ENCODE results near the gene TRIM9. TPM values are rescaled to one million over a fixed set of nuclear protein-coding genes. Genes with fewer than 3 reads are reported as not detected.

TRIM9 gene
- total and polyA plus RNA-seq, 2 of the 4 experiments (the other 2 are of a cell fraction): under 0.01 to 0.09 TPM

- POLR2A ChIA-PET (ENCODE audit: unreplicated experiment): no interaction called here
- no CpG with 5 or more reads among the region's 1 CpG for WGBS, 2 experiments (ENCODE audit: extremely low coverage in 2 of 2, insufficient read length in 1 of 2)
Measured at GRCh38 chr14:51107801-51108200, 12.9 kb upstream of the TRIM9 start.

More at GRCh38 chr14:51107801-51108200, 12.9 kb upstream of the TRIM9 start:
- TF ChIP-seq RFX5 (IDR thresholded peaks at IDR 0.05; ENCODE audit: low read depth, low read length) (no peak), FOS (IDR thresholded peaks at IDR 0.05; ENCODE audit: low read depth, low read length) (no peak), MAFK (IDR thresholded peaks at IDR 0.05; ENCODE audit: low read depth, low read length) (no peak), BHLHE40 (IDR thresholded peaks at IDR 0.05; ENCODE audit: low read depth, low read length) (no peak), RAD21 (IDR thresholded peaks at IDR 0.05; ENCODE audit: low read length) (no peak), CHD1 (IDR thresholded peaks at IDR 0.05; ENCODE audit: low read depth, low read length) (no peak), SMC3 (IDR thresholded peaks at IDR 0.05; ENCODE audit: low read depth, low read length) (no peak), CEBPB (IDR thresholded peaks at IDR 0.05; ENCODE audit: low read depth, low read length) (no peak), USF2 (IDR thresholded peaks at IDR 0.05; ENCODE audit: low read depth, low read length) (no peak), RCOR1 (IDR thresholded peaks at IDR 0.05; ENCODE audit: insufficient replicate concordance, low read length) (no peak), MAZ (IDR thresholded peaks at IDR 0.05; ENCODE audit: borderline replicate concordance, low read depth, low read length) (no peak), CTCF (conservative IDR thresholded peaks at IDR 0.05; ENCODE audit: low read depth, low read length) (no peak), ELK1 (IDR thresholded peaks at IDR 0.05; ENCODE audit: borderline replicate concordance, low read depth, low read length) (no peak)
- Histone ChIP-seq H3K56ac (ENCODE audit: extremely low read depth, insufficient read depth, low read length) (no peak overlapping the region), H2AK9ac (replicated peaks; ENCODE audit: low read depth, low read length, poor library complexity) (no peak overlapping the region), H3K4ac (ENCODE audit: low read depth, low read length) (no peak overlapping the region), H4K5ac (ENCODE audit: low read depth, low read length) (no peak overlapping the region), H3K79me1 (ENCODE audit: low read depth in 1 of 2, low read length in 2 of 2) (no peaks in the 10 kb centered on the region), H4K20me1 (ENCODE audit: insufficient read depth, low read length) (no peaks in the 10 kb centered on the region), H3K9me1 (ENCODE audit: insufficient read depth, low read length) (no peaks in the 10 kb centered on the region), H2BK20ac (ENCODE audit: low read depth, low read length) (no peak overlapping the region), H2AK5ac (ENCODE audit: low read depth, low read length) (no peak overlapping the region), H3K9me3 (ENCODE audit: control insufficient read depth, insufficient read depth, low read length) (no peaks in the 10 kb centered on the region), H3K27ac (ENCODE audit: insufficient read depth, low read length) (no peak overlapping the region), H2AFZ (replicated peaks; ENCODE audit: low read length, poor library complexity) (no peak overlapping the region), H4K8ac (ENCODE audit: low read depth in 2 of 2, low read length in 2 of 2) (no peak overlapping the region), H3K23ac (ENCODE audit: low read depth, low read length) (no peak overlapping the region), H3K27me3 (ENCODE audit: control insufficient read depth, insufficient read depth, low read length) (peaks cover 23% of the 10 kb centered on the region), H3K4me2 (ENCODE audit: low read depth, low read length) (no peak overlapping the region), H3K36me3 (ENCODE audit: control insufficient read depth, insufficient read depth, low read length) (no peaks in the 10 kb centered on the region), H2BK15ac (ENCODE audit: low read depth, low read length) (no peak overlapping the region), H4K91ac (ENCODE audit: insufficient read depth, low read depth, low read length) (no peak overlapping the region), H3K14ac (replicated peaks; ENCODE audit: low read depth, low read length) (no peak overlapping the region), H3K9ac (ENCODE audit: low read depth, low read length) (no peak overlapping the region), H2BK5ac (ENCODE audit: low read depth, low read length, poor library complexity, severe bottlenecking) (no peak overlapping the region), H3K4me1 (ENCODE audit: control insufficient read depth, insufficient read depth, low read length) (no peaks in the 10 kb centered on the region), H3K4me3 (ENCODE audit: insufficient read depth, low read depth, low read length) (no peak overlapping the region), H3K18ac (ENCODE audit: low read depth, low read length) (no peak overlapping the region), H2BK120ac (ENCODE audit: low read depth, low read length) (no peak overlapping the region)
- no peak for ATAC-seq (ENCODE audit: low read depth)
- intact Hi-C loops (cut with micrococcal nuclease): no loop called here
- no peak for DNase-seq
- dilution Hi-C loops (cut with HindIII; ENCODE audit: low sequenced_read_pairs, unreplicated experiment): no loop called here
- BruUV-seq (replicated peaks): no TSS peak
- in situ Hi-C loops (cut with MboI; ENCODE audit: low sequenced_read_pairs): no loop called here
- CTCF ChIA-PET: no interaction called here

Measured in IMR-90 (cell line).